Neural progenitor cell (in vitro differentiated cells): ENCODE results near the gene PHC3. TPM values are rescaled to one million over a fixed set of nuclear protein-coding genes. Genes with fewer than 3 reads are reported as not detected.
A peak's percentile ranks its signal among the peaks of the same experiment; 100 is the strongest.

Experiments used
- DNase-seq: peaks from one replicate; pipeline ENCODE4 v3.0.0-alpha.2; 2016; ENCODE audit warnings: low spot score
- H2AFZ ChIP-seq: fragments of 200-600 bp; sonication (generic); replicated peaks from 2 replicates; pipeline ENCODE4 v1.6.1; 2016; ENCODE audit warnings: antibody characterized with exemption
- H3F3A ChIP-seq: fragments of 200-600 bp; sonication (generic); 2 replicates; pipeline ENCODE4 v1.6.1; 2016; ENCODE audit warnings: antibody characterized with exemption, low read depth
- H3K27ac ChIP-seq: fragments of 200-600 bp; sonication (generic); 2 replicates; pipeline ENCODE4 v1.5.1; 2016; ENCODE audit warnings: mild to moderate bottlenecking
- H3K27me3 ChIP-seq: fragments of 200-600 bp; sonication (generic); 2 replicates; pipeline ENCODE4 v1.6.1; 2016; ENCODE audit warnings: mild to moderate bottlenecking, moderate library complexity
- H3K36me3 ChIP-seq: fragments of 200-600 bp; sonication (generic); 2 replicates; pipeline ENCODE4 v1.5.1; 2016
- H3K4me1 ChIP-seq: fragments of 200-600 bp; sonication (generic); 2 replicates; pipeline ENCODE4 v1.6.1; 2016; ENCODE audit warnings: mixed run types
- H3K4me2 ChIP-seq: fragments of 200-600 bp; sonication (generic); 2 replicates; pipeline ENCODE4 v1.6.1; 2016
- H3K4me3 ChIP-seq: fragments of 200-600 bp; sonication (generic); 2 replicates; pipeline ENCODE4 v1.5.1; 2016
- H3K79me2 ChIP-seq: fragments of 200-600 bp; sonication (generic); 2 replicates; pipeline ENCODE4 v1.6.1; 2016; ENCODE audit warnings: low read depth
- H3K9ac ChIP-seq: fragments of 200-600 bp; sonication (generic); 2 replicates; pipeline ENCODE4 v1.6.1; 2016
- H3K9me3 ChIP-seq: fragments of 200-600 bp; sonication (generic); 2 replicates; pipeline ENCODE4 v1.5.1; 2016; ENCODE audit warnings: low read depth
- H4K20me1 ChIP-seq: fragments of 200-600 bp; sonication (generic); 2 replicates; pipeline ENCODE4 v1.6.1; 2016; ENCODE audit warnings: low read depth
- H3K27ac Mint-ChIP-seq: 3 replicates; pipeline ENCODE4 v1.8.0; 2021; ENCODE audit warnings: mixed read lengths
- H3K27me3 Mint-ChIP-seq: 2 replicates; pipeline ENCODE4 v1.8.0; 2022; ENCODE audit warnings: low read depth, mild to moderate bottlenecking, inconsistent platforms, moderate library complexity, mixed read lengths; ENCODE audit not compliant: insufficient read depth
- H3K36me3 Mint-ChIP-seq: 3 replicates; pipeline ENCODE4 v1.8.0; 2021; ENCODE audit warnings: mixed read lengths
- H3K4me1 Mint-ChIP-seq: 3 replicates; pipeline ENCODE4 v1.8.0; 2021; ENCODE audit warnings: mixed read lengths
- H3K4me3 Mint-ChIP-seq: 3 replicates; pipeline ENCODE4 v1.8.0; 2021; ENCODE audit warnings: mild to moderate bottlenecking, moderate library complexity, mixed read lengths
- H3K9me3 Mint-ChIP-seq: 3 replicates; pipeline ENCODE4 v1.8.0; 2020; ENCODE audit warnings: mixed read lengths
- EZH2 ChIP-seq: fragments of 200-600 bp; sonication (generic); IDR thresholded peaks from 2 replicates; pipeline ENCODE4 v1.6.1; 2017; ENCODE audit warnings: antibody characterized with exemption, mild to moderate bottlenecking, moderate library complexity
- EZH2phosphoT487 ChIP-seq: fragments of 200-600 bp; sonication (generic); IDR thresholded peaks from 2 replicates; pipeline ENCODE4 v1.6.1; 2017; ENCODE audit warnings: antibody characterized with exemption
- total RNA-seq: library from RNA; depleted of rRNA; stranded (reverse); fragments of >200 nt; gene quantifications from 2 replicates; pipeline ENCODE4 v1.2.3, GENCODE V29; 2015; ENCODE audit warnings: low replicate concordance
- TF ChIP-seq, protein P1 (sequence below): fragments of 200-600 bp; sonication (generic); IDR thresholded peaks from 2 replicates; pipeline ENCODE4 v1.5.1; 2017; ENCODE audit warnings: antibody characterized with exemption, mild to moderate bottlenecking

PHC3 gene
- total RNA-seq, 1 donor from 2014 or later = 27.3 TPM

- Mint-ChIP-seq H3K36me3 (no peaks in the 10 kb centered on the region), H3K27me3 (no peaks in the 10 kb centered on the region)
Observed at GRCh38 chr3:170204509-170204908, 23.0 kb upstream of the PHC3 start.

DNA sequence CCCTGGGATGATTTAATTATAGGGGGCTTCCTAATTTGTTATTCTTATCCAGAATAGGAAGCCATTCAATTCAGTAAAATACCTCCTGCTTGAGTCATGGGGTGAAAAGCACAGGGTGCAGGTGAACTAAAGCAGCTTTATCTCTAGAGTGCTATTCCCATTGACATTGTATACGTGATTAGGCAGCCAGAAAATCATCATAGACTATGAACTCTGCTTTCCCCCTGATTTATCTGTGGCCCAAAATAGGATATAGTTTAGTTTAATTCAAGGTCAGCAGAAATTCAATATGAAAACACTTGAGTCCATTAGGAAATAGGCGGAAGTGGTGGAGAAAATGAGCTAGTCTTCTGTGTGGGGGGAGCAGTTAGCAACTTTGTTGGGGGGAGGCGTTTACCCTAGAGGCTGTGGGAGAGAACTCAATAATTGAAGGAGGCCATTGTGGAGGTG lies 22.5 kb upstream of the PHC3 start:
- Histone ChIP-seq H3K79me2 (no peaks in the 10 kb centered on the region), H3F3A (no peaks in the 10 kb centered on the region), H3K27ac (no peak overlapping the region), H4K20me1 (no peaks in the 10 kb centered on the region), H3K27me3 (no peaks in the 10 kb centered on the region), H3K4me1 (peaks cover 8% of the 10 kb centered on the region), H3K9me3 (no peaks in the 10 kb centered on the region), H3K36me3 (no peaks in the 10 kb centered on the region), H3K4me3 (no peak overlapping the region), H3K4me2 (peak overlapping the region; percentile 6), H2AFZ (no peak overlapping the region), H3K9ac (no peak overlapping the region)
- no peak overlapping the region for H3K27ac Mint-ChIP-seq
- no peaks in the 10 kb centered on the region for H3K36me3 Mint-ChIP-seq
- DNase-seq = no peak
- H3K27me3 Mint-ChIP-seq = no peaks in the 10 kb centered on the region
- H3K9me3 Mint-ChIP-seq = no peaks in the 10 kb centered on the region
- TF ChIP-seq, protein P1, sequence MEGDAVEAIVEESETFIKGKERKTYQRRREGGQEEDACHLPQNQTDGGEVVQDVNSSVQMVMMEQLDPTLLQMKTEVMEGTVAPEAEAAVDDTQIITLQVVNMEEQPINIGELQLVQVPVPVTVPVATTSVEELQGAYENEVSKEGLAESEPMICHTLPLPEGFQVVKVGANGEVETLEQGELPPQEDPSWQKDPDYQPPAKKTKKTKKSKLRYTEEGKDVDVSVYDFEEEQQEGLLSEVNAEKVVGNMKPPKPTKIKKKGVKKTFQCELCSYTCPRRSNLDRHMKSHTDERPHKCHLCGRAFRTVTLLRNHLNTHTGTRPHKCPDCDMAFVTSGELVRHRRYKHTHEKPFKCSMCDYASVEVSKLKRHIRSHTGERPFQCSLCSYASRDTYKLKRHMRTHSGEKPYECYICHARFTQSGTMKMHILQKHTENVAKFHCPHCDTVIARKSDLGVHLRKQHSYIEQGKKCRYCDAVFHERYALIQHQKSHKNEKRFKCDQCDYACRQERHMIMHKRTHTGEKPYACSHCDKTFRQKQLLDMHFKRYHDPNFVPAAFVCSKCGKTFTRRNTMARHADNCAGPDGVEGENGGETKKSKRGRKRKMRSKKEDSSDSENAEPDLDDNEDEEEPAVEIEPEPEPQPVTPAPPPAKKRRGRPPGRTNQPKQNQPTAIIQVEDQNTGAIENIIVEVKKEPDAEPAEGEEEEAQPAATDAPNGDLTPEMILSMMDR = no peak
- TF ChIP-seq EZH2phosphoT487 (no peak), EZH2 (no peak)
- peaks cover 10% of the 10 kb centered on the region for H3K4me1 Mint-ChIP-seq
- H3K4me3 Mint-ChIP-seq = no peak overlapping the region

More at GRCh38 chr3:170204509-170204908, 23.0 kb upstream of the PHC3 start:
- peaks cover 10% of the 10 kb centered on the region for H3K4me1 Mint-ChIP-seq
- no peak for DNase-seq
- no peak overlapping the region for H3K9ac ChIP-seq
- no peak overlapping the region for H2AFZ ChIP-seq
- H4K20me1 ChIP-seq = no peaks in the 10 kb centered on the region
- peaks cover 8% of the 10 kb centered on the region for H3K4me1 ChIP-seq
- H3K27me3 ChIP-seq = no peaks in the 10 kb centered on the region
- no peak overlapping the region for H3K4me3 ChIP-seq
- no peaks in the 10 kb centered on the region for H3F3A ChIP-seq
- H3K9me3 ChIP-seq = no peaks in the 10 kb centered on the region
- no peaks in the 10 kb centered on the region for H3K36me3 ChIP-seq
- H3K4me3 Mint-ChIP-seq = no peak overlapping the region
- TF ChIP-seq EZH2 (no peak), EZH2phosphoT487 (no peak)
- TF ChIP-seq, protein P1 = no peak
- H3K79me2 ChIP-seq = no peaks in the 10 kb centered on the region
- no peaks in the 10 kb centered on the region for H3K9me3 Mint-ChIP-seq
- no peak overlapping the region for H3K27ac Mint-ChIP-seq
- no peak overlapping the region for H3K27ac ChIP-seq
- H3K4me2 ChIP-seq = no peak overlapping the region

GRCh38 chr3:170203457-170203856 lies 21.9 kb upstream of the PHC3 start:
- H3K4me1 ChIP-seq = peaks cover 8% of the 10 kb centered on the region
- no peaks in the 10 kb centered on the region for H4K20me1 ChIP-seq
- no peaks in the 10 kb centered on the region for H3K36me3 Mint-ChIP-seq
- no peaks in the 10 kb centered on the region for H3K36me3 ChIP-seq
- H3K9me3 Mint-ChIP-seq = no peaks in the 10 kb centered on the region
- H3K27ac Mint-ChIP-seq = no peak overlapping the region
- no peak overlapping the region for H2AFZ ChIP-seq
- TF ChIP-seq, protein P1 = no peak
- TF ChIP-seq EZH2phosphoT487 (no peak), EZH2 (no peak)
- peak overlapping the region; percentile 6 for H3K4me2 ChIP-seq
- no peak for DNase-seq
- H3K79me2 ChIP-seq = no peaks in the 10 kb centered on the region
- H3K9me3 ChIP-seq = no peaks in the 10 kb centered on the region
- H3K4me3 Mint-ChIP-seq = no peak overlapping the region
- H3F3A ChIP-seq = no peaks in the 10 kb centered on the region
- peaks cover 10% of the 10 kb centered on the region for H3K4me1 Mint-ChIP-seq
- no peak overlapping the region for H3K4me3 ChIP-seq
- no peaks in the 10 kb centered on the region for H3K27me3 Mint-ChIP-seq
- H3K27ac ChIP-seq = no peak overlapping the region
- H3K9ac ChIP-seq = no peak overlapping the region
- H3K27me3 ChIP-seq = no peaks in the 10 kb centered on the region
